ENCODE data around the gene SHB.
"Not testable (repeated sequence)": the region's sequence is repeated elsewhere in the genome, so short reads cannot be mapped to it uniquely, and the experiment has no call there.

SHB gene

GRCh38 chr9:37904445-37905130 lies 164.4 kb downstream of the SHB start:
- no peak for TF ChIP-seq ARNT (IDR thresholded peaks at IDR 0.05)
- 0 out of 2 replicates have a peak, but pooled peaks have one; percentile 1 for TF ChIP-seq L3MBTL2 (conservative IDR thresholded peaks at IDR 0.05)
- CTCF ChIA-PET: interaction anchor here (0.7 kb wide), 1 partner anchor 459 kb away, joined by 4 read pairs; no protein-coding TSS in a partner anchor
- POLR2A ChIA-PET: interaction anchor here (1.6 kb wide), 1 partner anchor 120 kb away, joined by 4 read pairs; the partner anchor contains the start of gene EXOSC3
- no peak for DNase-seq (ENCODE audit: extremely low spot score)

DNA sequence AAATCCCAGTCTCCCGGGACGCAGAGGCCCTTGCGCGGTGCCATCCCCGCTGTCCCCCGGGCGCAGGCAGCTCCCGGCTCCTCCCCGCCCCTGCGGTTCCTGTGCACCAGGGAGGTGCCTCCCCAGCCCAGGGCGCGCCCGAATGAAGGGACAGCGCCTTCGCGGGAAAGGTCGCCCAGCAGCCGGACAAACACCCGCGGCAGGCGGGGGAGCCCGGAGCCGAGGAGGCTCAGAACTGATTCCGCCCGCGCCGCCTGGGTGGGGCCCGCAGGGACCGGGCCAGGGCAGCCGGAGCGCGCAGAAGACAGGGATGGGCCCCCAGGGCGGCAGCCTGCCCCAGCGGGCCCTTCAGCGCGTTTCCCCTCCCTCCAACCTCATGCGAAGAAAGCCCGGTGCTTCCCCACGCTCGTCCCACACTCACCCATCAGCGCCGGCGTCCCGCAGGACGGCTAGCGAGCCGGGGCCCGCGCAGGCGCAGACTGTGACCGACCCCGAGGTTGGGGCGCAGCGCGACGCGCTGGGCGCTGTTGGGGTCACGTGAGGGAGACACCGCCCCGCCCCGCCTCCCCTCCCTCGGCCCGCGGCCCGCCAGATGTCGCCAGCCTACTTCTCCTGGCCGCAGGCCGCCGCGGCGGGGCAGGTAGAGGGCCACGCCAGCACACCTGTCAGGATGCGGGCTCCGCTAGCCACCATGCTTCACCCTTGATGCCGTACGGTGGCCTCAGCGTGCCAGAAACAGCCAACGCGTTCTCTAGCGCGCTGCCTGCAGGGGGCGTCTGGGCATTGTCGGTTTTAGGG lies 165.2 kb downstream of the SHB start, which contains the start of gene SLC25A51:
Gene SLC25A51, minus strand, starts transcription at position 481 of the 798 bp plus-strand sequence. CDS start 15,577 bp downstream, outside the sequence.
- ChIA-PET CTCF (no interaction called here), POLR2A (interaction anchor here (1.6 kb wide), 1 partner anchor 119 kb away, joined by 4 read pairs; the partner anchor contains the start of gene EXOSC3)
- DNase-seq (ENCODE audit: extremely low spot score): peak; percentile 89
- TF ChIP-seq FOXM1 (IDR thresholded peaks at IDR 0.05; ENCODE audit: borderline replicate concordance): no peak
- TF ChIP-seq CTBP1 (IDR thresholded peaks at IDR 0.05; ENCODE audit: borderline replicate concordance): peak; percentile 83; the same call in 1 of the 2 replicates
- TF ChIP-seq L3MBTL2 (conservative IDR thresholded peaks at IDR 0.05): peak; percentile 78

- no peak for DNase-seq (ENCODE audit: extremely low spot score)
- CTCF ChIA-PET: no interaction called here
- TF ChIP-seq CTBP1 (IDR thresholded peaks at IDR 0.05; ENCODE audit: borderline replicate concordance) (no peak), HDGF (IDR thresholded peaks at IDR 0.05; ENCODE audit: borderline replicate concordance) (no peak), SP1 (IDR thresholded peaks at IDR 0.05) (no peak), L3MBTL2 (conservative IDR thresholded peaks at IDR 0.05) (no peak), FOXK2 (IDR thresholded peaks at IDR 0.05) (no peak), NFRKB (IDR thresholded peaks at IDR 0.05) (no peak), LEF1 (IDR thresholded peaks at IDR 0.05; ENCODE audit: borderline replicate concordance) (no peak), FOXA1 (IDR thresholded peaks at IDR 0.05) (no peak)
- TF ChIP-seq, protein P1, sequence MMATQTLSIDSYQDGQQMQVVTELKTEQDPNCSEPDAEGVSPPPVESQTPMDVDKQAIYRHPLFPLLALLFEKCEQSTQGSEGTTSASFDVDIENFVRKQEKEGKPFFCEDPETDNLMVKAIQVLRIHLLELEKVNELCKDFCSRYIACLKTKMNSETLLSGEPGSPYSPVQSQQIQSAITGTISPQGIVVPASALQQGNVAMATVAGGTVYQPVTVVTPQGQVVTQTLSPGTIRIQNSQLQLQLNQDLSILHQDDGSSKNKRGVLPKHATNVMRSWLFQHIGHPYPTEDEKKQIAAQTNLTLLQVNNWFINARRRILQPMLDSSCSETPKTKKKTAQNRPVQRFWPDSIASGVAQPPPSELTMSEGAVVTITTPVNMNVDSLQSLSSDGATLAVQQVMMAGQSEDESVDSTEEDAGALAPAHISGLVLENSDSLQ (IDR thresholded peaks at IDR 0.05): no peak
- POLR2A ChIA-PET: interaction anchor here (1.6 kb wide), 1 partner anchor 118 kb away, joined by 4 read pairs; the partner anchor contains the start of gene EXOSC3
Measured at GRCh38 chr9:37902796-37903646, 166.0 kb downstream of the SHB start.

GRCh38 chr9:37902131-37902530 lies 166.9 kb downstream of the SHB start:
- CTCF ChIA-PET: no interaction called here
- POLR2A ChIA-PET: no interaction called here
- no peak for TF ChIP-seq ELF4 (IDR thresholded peaks at IDR 0.05)
- no peak for TF ChIP-seq SUZ12 (IDR thresholded peaks at IDR 0.05)
- no peak for TF ChIP-seq CTBP1 (IDR thresholded peaks at IDR 0.05; ENCODE audit: borderline replicate concordance)
- TF ChIP-seq FOXA1 (IDR thresholded peaks at IDR 0.05): no peak
- no peak for TF ChIP-seq NFRKB (IDR thresholded peaks at IDR 0.05)
- TF ChIP-seq ZNF384 (IDR thresholded peaks at IDR 0.05): no peak
- TF ChIP-seq HDGF (IDR thresholded peaks at IDR 0.05; ENCODE audit: borderline replicate concordance): no peak
- TF ChIP-seq LEF1 (IDR thresholded peaks at IDR 0.05; ENCODE audit: borderline replicate concordance): no peak
- no peak for TF ChIP-seq FOXM1 (IDR thresholded peaks at IDR 0.05; ENCODE audit: borderline replicate concordance)
- TF ChIP-seq FOXK2 (IDR thresholded peaks at IDR 0.05): no peak
- no peak for DNase-seq (ENCODE audit: extremely low spot score)

GRCh38 chr9:37899041-37899440 lies 170.0 kb downstream of the SHB start:
- POLR2A ChIA-PET: interaction anchor here (0.7 kb wide), 1 partner anchor 160 kb away, joined by 3 read pairs; no protein-coding TSS in a partner anchor
- TF ChIP-seq ZNF384 (IDR thresholded peaks at IDR 0.05): no peak
- no peak for TF ChIP-seq LEF1 (IDR thresholded peaks at IDR 0.05; ENCODE audit: borderline replicate concordance)
- CTCF ChIA-PET: no interaction called here
- DNase-seq (ENCODE audit: extremely low spot score): no peak

- POLR2A ChIA-PET: no interaction called here
- no peak for TF ChIP-seq CTBP1 (IDR thresholded peaks at IDR 0.05; ENCODE audit: borderline replicate concordance)
- no peak for TF ChIP-seq SP1 (IDR thresholded peaks at IDR 0.05)
- no peak for TF ChIP-seq TARDBP (IDR thresholded peaks at IDR 0.05)
Measured at GRCh38 chr9:37897665-37898064, 171.4 kb downstream of the SHB start.

DNA sequence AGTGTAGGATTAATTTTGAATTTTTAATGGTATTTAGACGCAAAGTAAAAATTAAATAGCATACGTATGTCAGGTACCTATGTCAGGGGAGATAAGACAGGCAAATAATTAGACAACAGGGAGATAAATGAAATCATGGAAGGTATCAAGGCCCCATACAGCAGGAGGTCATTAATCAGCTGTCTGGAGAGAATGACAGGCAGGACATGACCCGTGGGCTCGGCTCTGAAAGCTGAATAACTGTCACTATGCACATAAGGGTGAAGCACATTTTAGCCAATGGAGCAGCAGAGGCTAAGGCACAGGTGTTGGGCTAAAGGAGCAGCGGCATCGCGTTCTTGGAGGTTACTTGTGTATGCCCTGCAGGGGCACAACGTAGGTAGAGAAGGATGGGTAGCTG lies 177.0 kb downstream of the SHB start:
- ChIA-PET CTCF (no interaction called here), POLR2A (no interaction called here)
- no peak for DNase-seq (ENCODE audit: extremely low spot score)
- TF ChIP-seq HDGF (IDR thresholded peaks at IDR 0.05; ENCODE audit: borderline replicate concordance) (no peak), FOXM1 (IDR thresholded peaks at IDR 0.05; ENCODE audit: borderline replicate concordance) (no peak)
- TF ChIP-seq, protein P1 (IDR thresholded peaks at IDR 0.05): peak; percentile 43; the same call in 1 of the 2 replicates

More at GRCh38 chr9:37897665-37898064, 171.4 kb downstream of the SHB start:
- no peak for DNase-seq (ENCODE audit: extremely low spot score)
- CTCF ChIA-PET: no interaction called here

DNA sequence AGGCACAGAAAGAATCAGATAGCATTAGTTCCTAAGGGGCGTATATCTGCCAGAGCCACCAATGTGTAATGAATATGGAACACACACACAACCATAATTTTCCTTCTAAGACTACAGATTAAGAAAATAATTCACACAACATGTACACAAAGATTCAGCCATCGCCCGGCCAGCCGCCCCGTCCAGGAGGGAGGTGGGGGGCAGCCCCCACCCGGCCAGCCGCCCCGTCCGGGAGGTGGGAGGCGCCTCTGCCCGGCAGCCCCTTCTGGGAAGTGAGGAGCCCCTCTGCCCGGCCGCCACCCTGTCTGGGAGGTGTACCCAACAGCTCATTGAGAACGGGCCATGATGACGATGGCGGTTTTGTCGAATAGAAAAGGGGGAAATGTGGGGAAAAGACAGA lies 178.0 kb downstream of the SHB start:
- DNase-seq (ENCODE audit: extremely low spot score); POLR2A ChIA-PET; CTCF ChIA-PET: not testable (repeated sequence)
